NB4 (cell line): Measurements from ENCODE around the gene CDC14A.

Experiments used
- MYC ChIP-seq: IDR thresholded peaks from 2 replicates; pipeline ENCODE4 v1.6.1; 2011; ENCODE audit warnings: low read depth, low read length
- POLR2A ChIP-seq: IDR thresholded peaks from 2 replicates; pipeline ENCODE4 v1.6.1; 2011; ENCODE audit warnings: mild to moderate bottlenecking; ENCODE audit not compliant: insufficient read length; ENCODE audit errors: extremely low read depth
- TF ChIP-seq, protein P1 (sequence below): IDR thresholded peaks from one replicate; pipeline ENCODE4 v1.5.1; 2012; ENCODE audit warnings: low read depth, low read length

- TF ChIP-seq, protein P1, sequence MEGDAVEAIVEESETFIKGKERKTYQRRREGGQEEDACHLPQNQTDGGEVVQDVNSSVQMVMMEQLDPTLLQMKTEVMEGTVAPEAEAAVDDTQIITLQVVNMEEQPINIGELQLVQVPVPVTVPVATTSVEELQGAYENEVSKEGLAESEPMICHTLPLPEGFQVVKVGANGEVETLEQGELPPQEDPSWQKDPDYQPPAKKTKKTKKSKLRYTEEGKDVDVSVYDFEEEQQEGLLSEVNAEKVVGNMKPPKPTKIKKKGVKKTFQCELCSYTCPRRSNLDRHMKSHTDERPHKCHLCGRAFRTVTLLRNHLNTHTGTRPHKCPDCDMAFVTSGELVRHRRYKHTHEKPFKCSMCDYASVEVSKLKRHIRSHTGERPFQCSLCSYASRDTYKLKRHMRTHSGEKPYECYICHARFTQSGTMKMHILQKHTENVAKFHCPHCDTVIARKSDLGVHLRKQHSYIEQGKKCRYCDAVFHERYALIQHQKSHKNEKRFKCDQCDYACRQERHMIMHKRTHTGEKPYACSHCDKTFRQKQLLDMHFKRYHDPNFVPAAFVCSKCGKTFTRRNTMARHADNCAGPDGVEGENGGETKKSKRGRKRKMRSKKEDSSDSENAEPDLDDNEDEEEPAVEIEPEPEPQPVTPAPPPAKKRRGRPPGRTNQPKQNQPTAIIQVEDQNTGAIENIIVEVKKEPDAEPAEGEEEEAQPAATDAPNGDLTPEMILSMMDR: no peak
- TF ChIP-seq POLR2A (no peak), MYC (no peak)
Observed at GRCh38 chr1:100434831-100435230, 82.5 kb downstream of the CDC14A start.
